H9 (cell line): Measurements from ENCODE around the gene LINGO3. TPM values are rescaled to one million over a fixed set of nuclear protein-coding genes. Genes with fewer than 3 reads are reported as not detected.

ENCODE experiments used
- DNase-seq: peaks from one replicate; pipeline ENCODE4 v3.0.0-alpha.2; 2017
- H2AFZ ChIP-seq: one replicate; pipeline ENCODE4 v1.6.1; 2013; ENCODE audit warnings: mild to moderate bottlenecking, low read length, control low read depth, moderate library complexity
- H2AK5ac ChIP-seq: 2 replicates; pipeline ENCODE4 v1.6.1; 2013; ENCODE audit warnings: low read length, control low read depth, mixed read lengths; ENCODE audit not compliant: insufficient read length
- H2BK120ac ChIP-seq: one replicate; pipeline ENCODE4 v1.6.1; 2013; ENCODE audit warnings: low read depth, mild to moderate bottlenecking, low read length, control low read depth, inconsistent platforms; ENCODE audit not compliant: poor library complexity, severe bottlenecking
- H2BK12ac ChIP-seq: 2 replicates; pipeline ENCODE4 v1.6.1; 2013; ENCODE audit warnings: low read length, control low read depth, mixed read lengths, low read depth; ENCODE audit not compliant: insufficient read length
- H2BK15ac ChIP-seq: 2 replicates; pipeline ENCODE4 v1.6.1; 2013; ENCODE audit warnings: low read depth, low read length, control low read depth
- H2BK20ac ChIP-seq: one replicate; pipeline ENCODE4 v1.6.1; 2013; ENCODE audit warnings: low read depth, mild to moderate bottlenecking, low read length, control low read depth, inconsistent platforms; ENCODE audit not compliant: poor library complexity, severe bottlenecking
- H2BK5ac ChIP-seq: 2 replicates; pipeline ENCODE4 v1.6.1; 2013; ENCODE audit warnings: low read length, control low read depth, mixed read lengths; ENCODE audit not compliant: insufficient read length
- H3K14ac ChIP-seq: 2 replicates; pipeline ENCODE4 v1.6.1; 2013; ENCODE audit warnings: low read length, control low read depth; ENCODE audit not compliant: insufficient read depth
- H3K18ac ChIP-seq: 2 replicates; pipeline ENCODE4 v1.6.1; 2013; ENCODE audit warnings: low read depth, mild to moderate bottlenecking, mixed read lengths, low read length, control low read depth; ENCODE audit not compliant: insufficient read length
- H3K23ac ChIP-seq: 2 replicates; pipeline ENCODE4 v1.6.1; 2013; ENCODE audit warnings: low read length, control low read depth, mixed read lengths, low read depth; ENCODE audit not compliant: insufficient read length
- H3K23me2 ChIP-seq: 2 replicates; pipeline ENCODE4 v1.6.1; 2013; ENCODE audit warnings: low read depth, mild to moderate bottlenecking, mixed read lengths, low read length, control low read depth; ENCODE audit not compliant: insufficient read length, poor library complexity, severe bottlenecking
- H3K27ac ChIP-seq: 2 replicates; pipeline ENCODE4 v1.5.1; 2013; ENCODE audit warnings: low read length, control low read depth, mixed read lengths, low read depth; ENCODE audit not compliant: insufficient read length
- H3K27me3 ChIP-seq: 2 replicates; pipeline ENCODE4 v1.6.1; 2013; ENCODE audit warnings: low read length, control low read depth, inconsistent platforms; ENCODE audit not compliant: insufficient read depth
- H3K4ac ChIP-seq: 2 replicates; pipeline ENCODE4 v1.6.1; 2013; ENCODE audit warnings: low read depth, mild to moderate bottlenecking, control low read depth, inconsistent platforms, low read length, moderate library complexity
- H3K4me1 ChIP-seq: 2 replicates; pipeline ENCODE4 v1.6.1; 2013; ENCODE audit warnings: low read length, control low read depth, inconsistent platforms; ENCODE audit not compliant: insufficient read depth
- H3K4me2 ChIP-seq: 2 replicates; pipeline ENCODE4 v1.6.1; 2013; ENCODE audit warnings: low read length, control low read depth, mixed read lengths; ENCODE audit not compliant: insufficient read length, insufficient read depth
- H3K56ac ChIP-seq: 2 replicates; pipeline ENCODE4 v1.6.1; 2013; ENCODE audit warnings: low read depth, mild to moderate bottlenecking, mixed read lengths, low read length, control low read depth; ENCODE audit not compliant: insufficient read length
- H3K79me1 ChIP-seq: 2 replicates; pipeline ENCODE4 v1.6.1; 2013; ENCODE audit warnings: low read depth, mild to moderate bottlenecking, moderate library complexity, low read length, control low read depth, inconsistent platforms; ENCODE audit not compliant: insufficient read depth, poor library complexity, severe bottlenecking
- H3K79me2 ChIP-seq: 2 replicates; pipeline ENCODE4 v1.6.1; 2013; ENCODE audit warnings: low read length, control low read depth, inconsistent platforms; ENCODE audit not compliant: insufficient read depth
- H3K9ac ChIP-seq: 2 replicates; pipeline ENCODE4 v1.6.1; 2013; ENCODE audit warnings: low read length, control low read depth, mixed read lengths; ENCODE audit not compliant: insufficient read length; ENCODE audit errors: extremely low read depth
- H3K9me3 ChIP-seq: one replicate; pipeline ENCODE4 v1.6.1; 2013; ENCODE audit warnings: low read depth, low read length, inconsistent platforms; ENCODE audit not compliant: control insufficient read depth
- H3T11ph ChIP-seq: one replicate; pipeline ENCODE4 v1.6.1; 2013; ENCODE audit warnings: mild to moderate bottlenecking, low read length, control low read depth, inconsistent platforms
- H4K20me1 ChIP-seq: one replicate; pipeline ENCODE4 v1.6.1; 2013; ENCODE audit not compliant: control insufficient read depth, insufficient read length, insufficient read depth
- H4K5ac ChIP-seq: 2 replicates; pipeline ENCODE4 v1.6.1; 2013; ENCODE audit warnings: low read depth, mild to moderate bottlenecking, mixed read lengths, low read length, control low read depth; ENCODE audit not compliant: insufficient read length
- H4K8ac ChIP-seq: replicated peaks from 2 replicates; pipeline ENCODE4 v1.6.1; 2013; ENCODE audit warnings: low read length, control low read depth, mixed read lengths, low read depth; ENCODE audit not compliant: insufficient read length
- H4K91ac ChIP-seq: 2 replicates; pipeline ENCODE4 v1.6.1; 2013; ENCODE audit warnings: low read depth, mild to moderate bottlenecking, moderate library complexity, mixed read lengths, low read length, control low read depth; ENCODE audit not compliant: insufficient read length
- H3K27ac Mint-ChIP-seq, 3 experiments: 2 replicates in 2 of 3; 3 replicates in 1 of 3; pipeline ENCODE4 v1.8.0; 2020 to 2021; ENCODE audit warnings: mixed read lengths in 3 of 3, mild to moderate bottlenecking in 1 of 3, moderate library complexity in 1 of 3
- H3K27me3 Mint-ChIP-seq: 2 replicates; pipeline ENCODE4 v1.8.0; 2021; ENCODE audit warnings: low read depth, mild to moderate bottlenecking, moderate library complexity, mixed read lengths
- H3K36me3 Mint-ChIP-seq, 3 experiments: 2 replicates in 2 of 3; 3 replicates in 1 of 3; pipeline ENCODE4 v1.8.0; 2020 to 2021; ENCODE audit warnings: low read depth in 3 of 3, mixed read lengths in 3 of 3; ENCODE audit not compliant: insufficient read depth in 1 of 3
- H3K4me1 Mint-ChIP-seq, 2 experiments: 2 replicates each; pipeline ENCODE4 v1.8.0; 2020; ENCODE audit warnings: mixed read lengths in 2 of 2
- H3K4me3 Mint-ChIP-seq, 2 experiments: 2 replicates in 1 of 2; 3 replicates in 1 of 2; pipeline ENCODE4 v1.8.0; 2020 to 2021; ENCODE audit warnings: mild to moderate bottlenecking in 2 of 2, mixed read lengths in 2 of 2, moderate library complexity in 1 of 2
- H3K9me3 Mint-ChIP-seq, 2 experiments: 2 replicates in 1 of 2; 3 replicates in 1 of 2; pipeline ENCODE4 v1.8.0; 2020; ENCODE audit warnings: mild to moderate bottlenecking in 2 of 2, mixed read lengths in 2 of 2, moderate library complexity in 1 of 2
- CTCF ChIP-seq: fragments of 200-600 bp; sonication (generic); conservative IDR thresholded peaks from 3 replicates; pipeline ENCODE4 v1.8.0; 2021; ENCODE audit warnings: antibody characterized with exemption, mild to moderate bottlenecking
- WGBS: extraction: QIAGEN DNeasy Blood & Tissue Kit; methylation state at CpG from one replicate; pipeline ENCODE4 v1.1.7; 2013; ENCODE audit warnings: missing lambda C conversion rate, low lambda C conversion rate, mixed read lengths; ENCODE audit not compliant: insufficient read length; ENCODE audit errors: extremely low coverage; 5-methylcytosine and 5-hydroxymethylcytosine counted together
- total RNA-seq: library from RNA; stranded (reverse); gene quantifications from 2 replicates; pipeline ENCODE4 v1.2.1, GENCODE V29; 2021

The LINGO3 gene
- total RNA-seq, 1 experiment from 2014 or later: 0.28 TPM

GRCh38 chr19:2354670-2355069, 46.7 kb upstream of the LINGO3 start:
- no peak overlapping the region for H3K18ac ChIP-seq
- no CpG with 5 or more reads among the region's 17 CpGs for WGBS
- no peak overlapping the region for H2BK20ac ChIP-seq
- Mint-ChIP-seq H3K4me3 (no peak overlapping the region; a peak in 1 of 5 replicates), H3K36me3 (peaks cover 0 to 2% (median 0%) of the 10 kb centered on the region in 3 experiments; a peak in 1 of 7 replicates), H3K27me3 (peaks cover 17% of the 10 kb centered on the region), H3K27ac (no peak overlapping the region), H3K9me3 (no peaks in the 10 kb centered on the region), H3K4me1 (no peaks in the 10 kb centered on the region)
- no peak overlapping the region for H4K91ac ChIP-seq
- H3K4me1 ChIP-seq: no peaks in the 10 kb centered on the region
- H3K79me2 ChIP-seq: no peaks in the 10 kb centered on the region
- no peak overlapping the region for H4K8ac ChIP-seq
- no peaks in the 10 kb centered on the region for H3K23me2 ChIP-seq
- H2AFZ ChIP-seq: no peak overlapping the region
- no peak overlapping the region for H3T11ph ChIP-seq
- no peaks in the 10 kb centered on the region for H4K20me1 ChIP-seq
- no peak overlapping the region for H3K27ac ChIP-seq
- H2BK12ac ChIP-seq: no peak overlapping the region
- no peaks in the 10 kb centered on the region for H3K79me1 ChIP-seq
- H3K27me3 ChIP-seq: no peaks in the 10 kb centered on the region
- H2BK5ac ChIP-seq: no peak overlapping the region
- no peaks in the 10 kb centered on the region for H3K9me3 ChIP-seq
- H2BK15ac ChIP-seq: no peak overlapping the region
- H3K14ac ChIP-seq: no peak overlapping the region
- no peak overlapping the region for H4K5ac ChIP-seq
- no peak overlapping the region for H3K4ac ChIP-seq
- no peak overlapping the region for H3K56ac ChIP-seq
- no peak for TF ChIP-seq CTCF
- H2AK5ac ChIP-seq: no peak overlapping the region
- H3K23ac ChIP-seq: no peak overlapping the region
- H2BK120ac ChIP-seq: no peak overlapping the region
- no peak for DNase-seq
- no peak overlapping the region for H3K9ac ChIP-seq
- H3K4me2 ChIP-seq: no peak overlapping the region
